Panc1 (cell line): ENCODE results near the gene NUDT3. TPM values are rescaled to one million over a fixed set of nuclear protein-coding genes. Genes with fewer than 3 reads are reported as not detected.

Experiments used
- ATAC-seq: fragments of 200-7000 bp; cut with Tn5 transposase; 2 replicates; pipeline ENCODE4 v1.9.1; 2020; ENCODE audit warnings: mild to moderate bottlenecking, moderate library complexity
- BruUV-seq: library from RNA; stranded (reverse); fragments of 400-500 nt; replicated peaks from 2 replicates; lab custom pipeline; 2021; lab: Mats Ljungman, UMichigan
- CTCF ChIA-PET: fragments of 300-600 bp; sonication (Branson Sonifier 250); formaldehyde crosslinking; loops from one replicate; lab custom pipeline; 2022; ENCODE audit warnings: antibody characterized with exemption; lab: Charles Lee
- POLR2A ChIA-PET: fragments of 300-600 bp; sonication (Branson Sonifier 250); formaldehyde crosslinking; loops from one replicate; lab custom pipeline; 2022; ENCODE audit warnings: antibody characterized with exemption; lab: Charles Lee
- DNase-seq: peaks from one replicate; pipeline ENCODE4 v3.0.0-alpha.2; 2010; ENCODE audit warnings: low read depth, low spot score
- H3K27ac ChIP-seq: 2 replicates; pipeline ENCODE4 v1.5.1; 2011; ENCODE audit warnings: mild to moderate bottlenecking, low read length, inconsistent platforms
- H3K27me3 ChIP-seq: fragments of 200-500 bp; sonication (Bioruptor generic); 2 replicates; pipeline ENCODE4 v1.6.0; 2014; ENCODE audit warnings: low read length, inconsistent platforms; ENCODE audit not compliant: control insufficient read depth, insufficient read depth
- H3K36me3 ChIP-seq: fragments of 200-500 bp; sonication (Bioruptor generic); 2 replicates; pipeline ENCODE4 v1.5.1; 2014; ENCODE audit warnings: inconsistent platforms, mild to moderate bottlenecking, low read length, moderate library complexity; ENCODE audit not compliant: control insufficient read depth, insufficient read depth
- H3K4me1 ChIP-seq: 2 replicates; pipeline ENCODE4 v1.5.1; 2011; ENCODE audit warnings: inconsistent platforms, mild to moderate bottlenecking, low read length, moderate library complexity; ENCODE audit not compliant: control insufficient read depth, insufficient read depth
- H3K4me3 ChIP-seq, 2 experiments: 2 replicates each; pipeline ENCODE4 v1.5.1; 2011 to 2012; ENCODE audit warnings: low read depth in 2 of 2, low read length in 2 of 2, mild to moderate bottlenecking in 2 of 2, inconsistent platforms in 1 of 2, moderate library complexity in 1 of 2
- H3K9me3 ChIP-seq: fragments of 200-500 bp; sonication (Bioruptor generic); 2 replicates; pipeline ENCODE4 v1.5.1; 2014; ENCODE audit warnings: low read depth, mild to moderate bottlenecking, inconsistent platforms, low read length, moderate library complexity; ENCODE audit not compliant: control insufficient read depth, insufficient read depth
- POLR2AphosphoS5 ChIP-seq: IDR thresholded peaks from 2 replicates; pipeline ENCODE4 v1.6.1; 2012; ENCODE audit warnings: mild to moderate bottlenecking, low read depth, low read length, moderate library complexity
- SIN3A ChIP-seq: IDR thresholded peaks from 2 replicates; pipeline ENCODE4 v1.6.1; 2012; ENCODE audit warnings: low read depth, mild to moderate bottlenecking, low read length, moderate library complexity, borderline replicate concordance; ENCODE audit not compliant: insufficient read depth
- TCF7L2 ChIP-seq: IDR thresholded peaks from 2 replicates; pipeline ENCODE4 v1.6.1; 2011; ENCODE audit warnings: mild to moderate bottlenecking, low read depth, low read length, inconsistent platforms
- in situ Hi-C: cut with HindIII; loops from 2 replicates; pipeline ENCODE4 v1.10.0; 2016; ENCODE audit warnings: low sequenced_read_pairs, low pct_unique_long_range_greater_than_20kb
- intact Hi-C: fragments of 100-400 bp; cut with micrococcal nuclease; formaldehyde crosslinking; loops from one replicate; pipeline ENCODE4 v1.10.0; 2022; ENCODE audit not compliant: unreplicated experiment
- total RNA-seq: library from RNA; stranded (reverse); gene quantifications from one replicate; pipeline ENCODE4 v1.2.1, GENCODE V29; 2021; ENCODE audit not compliant: unreplicated experiment
- TF ChIP-seq, protein P1 (sequence below): fragments of 450-650 bp; IDR thresholded peaks from 2 replicates; pipeline ENCODE4 v1.5.1; 2017; ENCODE audit warnings: mild to moderate bottlenecking
- TF ChIP-seq, protein P2 (sequence below), 2 experiments: IDR thresholded peaks; 2 replicates each; pipeline ENCODE4 v1.6.1; 2011 to 2012; ENCODE audit warnings: low read depth in 2 of 2, control low read depth in 1 of 2, low read length in 1 of 2, mild to moderate bottlenecking in 1 of 2, moderate library complexity in 1 of 2; ENCODE audit not compliant: insufficient read depth in 1 of 2

Gene NUDT3
- total RNA-seq, 1 experiment from 2014 or later: 25.9 TPM

DNA sequence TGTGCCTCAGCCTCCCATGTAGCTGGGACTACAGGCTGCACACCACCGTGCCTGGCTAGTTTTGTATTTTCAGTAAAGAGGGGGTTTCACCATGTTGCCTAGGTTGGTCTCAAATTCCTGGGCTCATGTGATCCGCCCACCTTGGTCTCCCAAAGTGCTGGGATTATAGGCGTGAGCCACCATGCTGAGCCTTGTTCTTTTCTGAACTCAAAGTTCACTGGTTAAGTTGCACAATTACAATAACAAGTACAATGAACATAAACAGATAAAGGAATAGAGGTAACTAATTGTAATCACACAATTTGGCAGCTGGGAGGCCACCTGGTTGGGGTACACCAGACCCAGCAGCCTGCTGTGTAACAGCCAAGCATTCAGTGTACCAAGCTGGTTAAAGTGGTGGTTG lies 6.7 kb downstream of the NUDT3 start:
- POLR2A ChIA-PET: no interaction called here

DNA sequence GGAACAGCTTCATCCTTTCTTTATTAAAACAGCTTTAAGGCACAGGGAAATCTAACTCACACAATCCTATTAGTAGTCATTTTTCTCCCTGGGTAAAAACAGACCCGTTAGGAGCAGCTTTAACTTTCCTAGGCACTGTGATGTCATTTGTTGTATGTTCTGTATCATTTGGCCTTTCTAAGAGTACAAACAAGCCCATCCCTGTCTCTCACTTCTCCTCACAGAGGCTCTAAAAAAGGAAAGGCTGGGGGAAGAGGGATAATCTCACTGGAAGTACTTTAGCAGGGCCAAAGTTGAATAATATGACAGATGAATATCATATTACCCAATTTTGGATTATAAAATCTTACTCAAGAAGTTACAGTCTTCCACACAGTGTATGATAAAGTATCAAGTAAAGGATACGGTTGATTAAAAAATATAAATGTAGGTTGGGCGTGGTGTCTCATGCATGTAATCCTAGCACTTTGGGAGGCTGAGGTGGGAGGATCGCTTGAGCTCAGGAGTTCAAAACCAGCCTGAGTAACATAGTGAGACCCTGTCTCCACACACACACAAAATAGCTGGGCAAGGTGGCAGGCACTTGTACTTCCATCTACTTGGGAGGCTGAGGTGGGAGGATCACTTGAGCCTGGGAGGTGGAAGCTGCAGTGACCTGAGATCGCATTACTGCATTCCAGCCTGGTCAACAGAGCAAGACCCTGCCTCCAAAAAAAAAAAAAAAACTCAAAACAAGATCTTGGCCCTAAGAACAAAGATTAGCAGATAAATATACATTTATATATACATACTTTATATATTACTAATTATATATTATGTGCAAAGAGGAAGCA lies 7.9 kb downstream of the NUDT3 start:
- no peak for TF ChIP-seq TCF7L2
- no peak for TF ChIP-seq SIN3A
- TF ChIP-seq POLR2AphosphoS5: no peak
- TF ChIP-seq, protein P1, sequence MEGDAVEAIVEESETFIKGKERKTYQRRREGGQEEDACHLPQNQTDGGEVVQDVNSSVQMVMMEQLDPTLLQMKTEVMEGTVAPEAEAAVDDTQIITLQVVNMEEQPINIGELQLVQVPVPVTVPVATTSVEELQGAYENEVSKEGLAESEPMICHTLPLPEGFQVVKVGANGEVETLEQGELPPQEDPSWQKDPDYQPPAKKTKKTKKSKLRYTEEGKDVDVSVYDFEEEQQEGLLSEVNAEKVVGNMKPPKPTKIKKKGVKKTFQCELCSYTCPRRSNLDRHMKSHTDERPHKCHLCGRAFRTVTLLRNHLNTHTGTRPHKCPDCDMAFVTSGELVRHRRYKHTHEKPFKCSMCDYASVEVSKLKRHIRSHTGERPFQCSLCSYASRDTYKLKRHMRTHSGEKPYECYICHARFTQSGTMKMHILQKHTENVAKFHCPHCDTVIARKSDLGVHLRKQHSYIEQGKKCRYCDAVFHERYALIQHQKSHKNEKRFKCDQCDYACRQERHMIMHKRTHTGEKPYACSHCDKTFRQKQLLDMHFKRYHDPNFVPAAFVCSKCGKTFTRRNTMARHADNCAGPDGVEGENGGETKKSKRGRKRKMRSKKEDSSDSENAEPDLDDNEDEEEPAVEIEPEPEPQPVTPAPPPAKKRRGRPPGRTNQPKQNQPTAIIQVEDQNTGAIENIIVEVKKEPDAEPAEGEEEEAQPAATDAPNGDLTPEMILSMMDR: no peak
- TF ChIP-seq, protein P2, sequence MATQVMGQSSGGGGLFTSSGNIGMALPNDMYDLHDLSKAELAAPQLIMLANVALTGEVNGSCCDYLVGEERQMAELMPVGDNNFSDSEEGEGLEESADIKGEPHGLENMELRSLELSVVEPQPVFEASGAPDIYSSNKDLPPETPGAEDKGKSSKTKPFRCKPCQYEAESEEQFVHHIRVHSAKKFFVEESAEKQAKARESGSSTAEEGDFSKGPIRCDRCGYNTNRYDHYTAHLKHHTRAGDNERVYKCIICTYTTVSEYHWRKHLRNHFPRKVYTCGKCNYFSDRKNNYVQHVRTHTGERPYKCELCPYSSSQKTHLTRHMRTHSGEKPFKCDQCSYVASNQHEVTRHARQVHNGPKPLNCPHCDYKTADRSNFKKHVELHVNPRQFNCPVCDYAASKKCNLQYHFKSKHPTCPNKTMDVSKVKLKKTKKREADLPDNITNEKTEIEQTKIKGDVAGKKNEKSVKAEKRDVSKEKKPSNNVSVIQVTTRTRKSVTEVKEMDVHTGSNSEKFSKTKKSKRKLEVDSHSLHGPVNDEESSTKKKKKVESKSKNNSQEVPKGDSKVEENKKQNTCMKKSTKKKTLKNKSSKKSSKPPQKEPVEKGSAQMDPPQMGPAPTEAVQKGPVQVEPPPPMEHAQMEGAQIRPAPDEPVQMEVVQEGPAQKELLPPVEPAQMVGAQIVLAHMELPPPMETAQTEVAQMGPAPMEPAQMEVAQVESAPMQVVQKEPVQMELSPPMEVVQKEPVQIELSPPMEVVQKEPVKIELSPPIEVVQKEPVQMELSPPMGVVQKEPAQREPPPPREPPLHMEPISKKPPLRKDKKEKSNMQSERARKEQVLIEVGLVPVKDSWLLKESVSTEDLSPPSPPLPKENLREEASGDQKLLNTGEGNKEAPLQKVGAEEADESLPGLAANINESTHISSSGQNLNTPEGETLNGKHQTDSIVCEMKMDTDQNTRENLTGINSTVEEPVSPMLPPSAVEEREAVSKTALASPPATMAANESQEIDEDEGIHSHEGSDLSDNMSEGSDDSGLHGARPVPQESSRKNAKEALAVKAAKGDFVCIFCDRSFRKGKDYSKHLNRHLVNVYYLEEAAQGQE (IDR thresholded peaks at IDR 0.05; ENCODE audit: insufficient read depth in 1 of 2, low read depth in 2 of 2, low read length in 1 of 2): no peak
- no peak for DNase-seq
- in situ Hi-C loops (no loop called here), intact Hi-C loops (no loop called here)
- peaks cover 38% of the 10 kb centered on the region for H3K4me1 ChIP-seq
- ChIA-PET CTCF (no interaction called here), POLR2A (no interaction called here)
- ATAC-seq: no peak
- no TSS peak for BruUV-seq
- no peaks in the 10 kb centered on the region for H3K36me3 ChIP-seq
- no peak overlapping the region for H3K27ac ChIP-seq
- no peak overlapping the region for H3K4me3 ChIP-seq
- no peaks in the 10 kb centered on the region for H3K9me3 ChIP-seq
- H3K27me3 ChIP-seq: no peaks in the 10 kb centered on the region

More for the DNA sequence above, 6.7 kb downstream of the NUDT3 start:
- Histone ChIP-seq H3K27me3 (no peaks in the 10 kb centered on the region), H3K36me3 (no peaks in the 10 kb centered on the region), H3K4me3 (no peak overlapping the region), H3K9me3 (no peaks in the 10 kb centered on the region), H3K4me1 (peaks cover 44% of the 10 kb centered on the region), H3K27ac (no peak overlapping the region)
- in situ Hi-C loops (no loop called here), intact Hi-C loops (no loop called here)
- no TSS peak for BruUV-seq
- no peak for DNase-seq
- ATAC-seq: no peak
- TF ChIP-seq TCF7L2 (no peak), SIN3A (no peak), POLR2AphosphoS5 (no peak)
- TF ChIP-seq, protein P1: no peak
- TF ChIP-seq, protein P2 (IDR thresholded peaks at IDR 0.05; ENCODE audit: insufficient read depth in 1 of 2, low read depth in 2 of 2, low read length in 1 of 2): no peak
- CTCF ChIA-PET: interaction anchor here (0.6 kb wide), 1 partner anchor 804 kb away, joined by 10 read pairs; no protein-coding TSS in a partner anchor
